PC-3 (cell line): ENCODE measurements around the gene RGS17. TPM values are rescaled to one million over a fixed set of nuclear protein-coding genes. Genes with fewer than 3 reads are reported as not detected.

Experiments
- ATAC-seq: fragments of 200-7000 bp; cut with Tn5 transposase; 2 replicates; pipeline ENCODE4 v1.9.1; 2020; ENCODE audit warnings: mild to moderate bottlenecking, moderate library complexity
- BruUV-seq: library from RNA; stranded (reverse); fragments of 400-500 nt; replicated peaks from 2 replicates; lab custom pipeline; 2021; lab: Mats Ljungman, UMichigan
- CTCF ChIA-PET: fragments of 300-600 bp; sonication (Branson Sonifier 250); formaldehyde crosslinking; loops from one replicate; lab custom pipeline; 2022; ENCODE audit warnings: antibody characterized with exemption; lab: Charles Lee
- POLR2A ChIA-PET: fragments of 300-600 bp; sonication (Branson Sonifier 250); formaldehyde crosslinking; loops from one replicate; lab custom pipeline; 2022; ENCODE audit warnings: antibody characterized with exemption; ENCODE audit not compliant: unreplicated experiment; lab: Charles Lee
- DNase-seq: peaks from one replicate; pipeline ENCODE4 v3.0.0-alpha.2; 2015
- H2AFZ ChIP-seq: fragments of 300-600 bp; sonication (generic); 2 replicates; pipeline ENCODE4 v1.6.0; 2016; ENCODE audit warnings: antibody characterized with exemption, low read length
- H3F3A ChIP-seq: fragments of 300-600 bp; sonication (generic); one replicate; pipeline ENCODE4 v1.6.0; 2017; ENCODE audit warnings: antibody characterized with exemption, low read length, control low read depth, mild to moderate bottlenecking; ENCODE audit not compliant: unreplicated experiment
- H3K27ac ChIP-seq: fragments of 300-600 bp; sonication (generic); 2 replicates; pipeline ENCODE4 v1.5.1; 2016; ENCODE audit warnings: mild to moderate bottlenecking, low read length
- H3K27me3 ChIP-seq: fragments of 300-600 bp; sonication (generic); 2 replicates; pipeline ENCODE4 v1.6.1; 2016; ENCODE audit warnings: low read length, mixed read lengths
- H3K36me3 ChIP-seq: fragments of 300-600 bp; sonication (generic); 2 replicates; pipeline ENCODE4 v1.6.1; 2016; ENCODE audit warnings: low read depth, mixed run types, low read length, mixed read lengths
- H3K4me1 ChIP-seq: fragments of 300-600 bp; sonication (generic); 2 replicates; pipeline ENCODE4 v1.5.1; 2016; ENCODE audit warnings: low read length; ENCODE audit not compliant: insufficient read depth
- H3K4me2 ChIP-seq: fragments of 300-600 bp; sonication (generic); 2 replicates; pipeline ENCODE4 v1.6.0; 2016; ENCODE audit warnings: low read length
- H3K4me3 ChIP-seq: fragments of 300-600 bp; sonication (generic); 2 replicates; pipeline ENCODE4 v1.5.1; 2016; ENCODE audit warnings: mild to moderate bottlenecking, low read length, mixed read lengths
- H3K79me2 ChIP-seq: fragments of 300-600 bp; sonication (generic); 2 replicates; pipeline ENCODE4 v1.6.1; 2017; ENCODE audit warnings: low read length, mixed read lengths
- H3K9ac ChIP-seq: fragments of 300-600 bp; sonication (generic); 2 replicates; pipeline ENCODE4 v1.6.0; 2016; ENCODE audit warnings: mild to moderate bottlenecking, low read length
- H3K9me2 ChIP-seq: fragments of 300-600 bp; sonication (generic); replicated peaks from 2 replicates; pipeline ENCODE4 v1.6.1; 2016; ENCODE audit warnings: mixed run types, low read length, mixed read lengths
- H3K9me3 ChIP-seq: fragments of 300-600 bp; sonication (generic); 2 replicates; pipeline ENCODE4 v1.6.1; 2016; ENCODE audit warnings: low read length, mixed read lengths
- H4K20me1 ChIP-seq: fragments of 300-600 bp; sonication (generic); 2 replicates; pipeline ENCODE4 v1.6.1; 2016; ENCODE audit warnings: low read length, mixed read lengths
- EZH2 ChIP-seq: fragments of 300-600 bp; sonication (generic); IDR thresholded peaks from one replicate; pipeline ENCODE4 v1.6.1; 2017; ENCODE audit warnings: antibody characterized with exemption, mild to moderate bottlenecking, low read length; ENCODE audit not compliant: unreplicated experiment
- EZH2phosphoT487 ChIP-seq: fragments of 300-600 bp; sonication (generic); IDR thresholded peaks from 2 replicates; pipeline ENCODE4 v1.6.1; 2018; ENCODE audit warnings: mild to moderate bottlenecking, antibody characterized with exemption, low read length, borderline replicate concordance
- intact Hi-C: fragments of 100-400 bp; cut with micrococcal nuclease; formaldehyde crosslinking; loops from 2 replicates; pipeline ENCODE4 v1.9.0; 2023
- total RNA-seq: library from RNA; depleted of rRNA; stranded (reverse); fragments of >200 nt; gene quantifications from 2 replicates; pipeline ENCODE4 v1.2.3, GENCODE V29; 2014
- TF ChIP-seq, protein P1 (sequence below): fragments of 300-600 bp; sonication (generic); conservative IDR thresholded peaks from 2 replicates; pipeline ENCODE4 v1.5.1; 2017; ENCODE audit warnings: antibody characterized with exemption, low read depth, mild to moderate bottlenecking, low read length

Gene RGS17
- total RNA-seq, 1 experiment from 2014 or later, result 1.4 TPM

GRCh38 chr6:153065222-153065621 lies 65.9 kb downstream of the RGS17 start:
- TF ChIP-seq, protein P1, sequence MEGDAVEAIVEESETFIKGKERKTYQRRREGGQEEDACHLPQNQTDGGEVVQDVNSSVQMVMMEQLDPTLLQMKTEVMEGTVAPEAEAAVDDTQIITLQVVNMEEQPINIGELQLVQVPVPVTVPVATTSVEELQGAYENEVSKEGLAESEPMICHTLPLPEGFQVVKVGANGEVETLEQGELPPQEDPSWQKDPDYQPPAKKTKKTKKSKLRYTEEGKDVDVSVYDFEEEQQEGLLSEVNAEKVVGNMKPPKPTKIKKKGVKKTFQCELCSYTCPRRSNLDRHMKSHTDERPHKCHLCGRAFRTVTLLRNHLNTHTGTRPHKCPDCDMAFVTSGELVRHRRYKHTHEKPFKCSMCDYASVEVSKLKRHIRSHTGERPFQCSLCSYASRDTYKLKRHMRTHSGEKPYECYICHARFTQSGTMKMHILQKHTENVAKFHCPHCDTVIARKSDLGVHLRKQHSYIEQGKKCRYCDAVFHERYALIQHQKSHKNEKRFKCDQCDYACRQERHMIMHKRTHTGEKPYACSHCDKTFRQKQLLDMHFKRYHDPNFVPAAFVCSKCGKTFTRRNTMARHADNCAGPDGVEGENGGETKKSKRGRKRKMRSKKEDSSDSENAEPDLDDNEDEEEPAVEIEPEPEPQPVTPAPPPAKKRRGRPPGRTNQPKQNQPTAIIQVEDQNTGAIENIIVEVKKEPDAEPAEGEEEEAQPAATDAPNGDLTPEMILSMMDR, result no peak
- TF ChIP-seq EZH2 (no peak), EZH2phosphoT487 (no peak)
- ATAC-seq, result no peak
- ChIA-PET POLR2A (no interaction called here), CTCF (no interaction called here)
- Histone ChIP-seq H4K20me1 (no peaks in the 10 kb centered on the region), H3K9ac (no peak overlapping the region), H3K4me1 (no peaks in the 10 kb centered on the region), H2AFZ (no peak overlapping the region), H3K79me2 (no peaks in the 10 kb centered on the region), H3K27ac (no peak overlapping the region), H3K27me3 (no peaks in the 10 kb centered on the region), H3K4me3 (no peak overlapping the region), H3K9me3 (no peaks in the 10 kb centered on the region), H3K9me2 (no peaks in the 10 kb centered on the region), H3K4me2 (no peak overlapping the region), H3F3A (no peaks in the 10 kb centered on the region), H3K36me3 (no peaks in the 10 kb centered on the region)
- intact Hi-C loops, result no loop called here
- BruUV-seq, result no TSS peak
- no peak for DNase-seq

GRCh38 chr6:153063936-153064335 lies 67.1 kb downstream of the RGS17 start:
- H3K4me1 ChIP-seq, result peaks cover 7% of the 10 kb centered on the region
- H3K9me3 ChIP-seq, result no peaks in the 10 kb centered on the region
- intact Hi-C loops, result no loop called here
- no TSS peak for BruUV-seq
- DNase-seq (no peak), ATAC-seq (no peak)
- no peaks in the 10 kb centered on the region for H3K9me2 ChIP-seq
- no peaks in the 10 kb centered on the region for H3F3A ChIP-seq
- H3K79me2 ChIP-seq, result no peaks in the 10 kb centered on the region
- no peak for TF ChIP-seq EZH2
- TF ChIP-seq, protein P1, result no peak
- TF ChIP-seq EZH2phosphoT487, result no peak
- ChIA-PET POLR2A (no interaction called here), CTCF (no interaction called here)
- H3K27ac ChIP-seq, result no peak overlapping the region
- no peaks in the 10 kb centered on the region for H3K36me3 ChIP-seq
- no peaks in the 10 kb centered on the region for H4K20me1 ChIP-seq
- H2AFZ ChIP-seq, result no peak overlapping the region
- no peaks in the 10 kb centered on the region for H3K27me3 ChIP-seq
- H3K4me3 ChIP-seq, result no peak overlapping the region
- no peak overlapping the region for H3K4me2 ChIP-seq
- no peak overlapping the region for H3K9ac ChIP-seq

- Histone ChIP-seq H3F3A (no peaks in the 10 kb centered on the region), H3K27me3 (no peaks in the 10 kb centered on the region), H2AFZ (no peak overlapping the region), H3K4me1 (peaks cover 21% of the 10 kb centered on the region), H3K4me3 (no peak overlapping the region), H3K9ac (no peak overlapping the region), H3K79me2 (no peaks in the 10 kb centered on the region), H4K20me1 (no peaks in the 10 kb centered on the region), H3K36me3 (no peaks in the 10 kb centered on the region), H3K9me3 (no peaks in the 10 kb centered on the region), H3K4me2 (no peak overlapping the region), H3K9me2 (no peaks in the 10 kb centered on the region), H3K27ac (no peak overlapping the region)
- CTCF ChIA-PET, result no interaction called here
- DNase-seq, result no peak
- ATAC-seq, result no peak
- no peak for TF ChIP-seq EZH2
- TF ChIP-seq, protein P1, result no peak
- TF ChIP-seq EZH2phosphoT487, result no peak
- BruUV-seq, result no TSS peak
- intact Hi-C loops, result no loop called here
- POLR2A ChIA-PET, result no interaction called here
Measured at GRCh38 chr6:153062516-153062915, 68.6 kb downstream of the RGS17 start.
